Endothelial cell of umbilical vein (primary cell): Measurements from ENCODE around the gene BAZ1B. TPM values are rescaled to one million over a fixed set of nuclear protein-coding genes. Genes with fewer than 3 reads are reported as not detected.
"Not testable (repeated sequence)": the region's sequence is repeated elsewhere in the genome, so short reads cannot be mapped to it uniquely, and the experiment has no call there.

Experiments
- BruUV-seq: library from RNA; stranded (reverse); fragments of 400-500 nt; replicated peaks from 2 replicates; lab custom pipeline; 2021; lab: Mats Ljungman, UMichigan
- CTCF ChIA-PET: fragments of 300-600, 350-600 bp; sonication (Branson Sonifier 250); formaldehyde crosslinking; loops from one replicate; lab custom pipeline; 2021; ENCODE audit warnings: antibody characterized with exemption, inconsistent platforms; lab: Charles Lee
- POLR2A ChIA-PET: fragments of 300-600, 350-600 bp; sonication (Branson Sonifier 250); formaldehyde crosslinking; loops from one replicate; lab custom pipeline; 2021; ENCODE audit warnings: antibody characterized with exemption, inconsistent platforms; lab: Charles Lee
- DNase-seq: peaks from one replicate; pipeline ENCODE4 v3.0.0-alpha.2; 2011; ENCODE audit warnings: low read depth, low spot score
- FAIRE-seq: peaks from 2 replicates; lab custom pipeline; 2011; peaks lifted over from hg19 to GRCh38; lab: Jason Lieb, UNC
- H2AFZ ChIP-seq: 2 replicates; pipeline ENCODE4 v1.6.0; 2012; ENCODE audit warnings: low read depth, low read length, control low read depth, inconsistent platforms
- H3K27ac ChIP-seq: 2 replicates; pipeline ENCODE4 v1.5.1; 2011; ENCODE audit warnings: low read depth, mild to moderate bottlenecking, control low read depth, low read length, moderate library complexity; ENCODE audit not compliant: insufficient read depth
- H3K27me3 ChIP-seq, 2 experiments: 2 replicates each; pipeline versions ENCODE4 v1.6.0 to v1.6.1; 2011; ENCODE audit warnings: low read length in 2 of 2, mixed read lengths in 1 of 2; ENCODE audit not compliant: control insufficient read depth in 2 of 2, insufficient read depth in 2 of 2
- H3K36me3 ChIP-seq, 2 experiments: 2 replicates in 1 of 2; 3 replicates in 1 of 2; pipeline ENCODE4 v1.5.1; 2011; ENCODE audit warnings: low read length in 2 of 2, mild to moderate bottlenecking in 1 of 2, moderate library complexity in 1 of 2; ENCODE audit not compliant: control insufficient read depth in 2 of 2, insufficient read depth in 2 of 2; ENCODE audit errors: extremely low read depth in 1 of 2
- H3K4me1 ChIP-seq: 3 replicates; pipeline ENCODE4 v1.5.1; 2011; ENCODE audit warnings: mild to moderate bottlenecking, low read length; ENCODE audit not compliant: control insufficient read depth, insufficient read depth; ENCODE audit errors: extremely low read depth
- H3K4me2 ChIP-seq: 2 replicates; pipeline ENCODE4 v1.6.1; 2011; ENCODE audit warnings: low read length, control low read depth, mixed read lengths; ENCODE audit not compliant: insufficient read depth
- H3K4me3 ChIP-seq, 3 experiments: fragments of 200-600 bp in 1 of 3; sonication (generic), shearing (Covaris generic) in 1 of 3; replicated peaks in 1 of 3; 2 replicates each; pipeline ENCODE4 v1.5.1; 2011 to 2016; ENCODE audit warnings: control low read depth in 3 of 3, low read length in 3 of 3, mild to moderate bottlenecking in 2 of 3, inconsistent platforms in 1 of 3, low read depth in 1 of 3, moderate library complexity in 1 of 3; ENCODE audit not compliant: insufficient read depth in 1 of 3
- H3K79me2 ChIP-seq: 2 replicates; pipeline ENCODE4 v1.6.0; 2012; ENCODE audit warnings: low read length, inconsistent platforms; ENCODE audit not compliant: control insufficient read depth, insufficient read depth
- H3K9ac ChIP-seq: replicated peaks from 2 replicates; pipeline ENCODE3; 2011; ENCODE audit warnings: low read length, control low read depth; ENCODE audit not compliant: insufficient read depth; ENCODE audit errors: extremely low read depth
- H3K9me1 ChIP-seq: replicated peaks from 3 replicates; pipeline ENCODE4 v1.6.0; 2011; ENCODE audit warnings: mild to moderate bottlenecking, low read length; ENCODE audit not compliant: control insufficient read depth, insufficient read depth; ENCODE audit errors: extremely low read depth
- H3K9me3 ChIP-seq: replicated peaks from 2 replicates; pipeline ENCODE4 v1.5.1; 2012; ENCODE audit warnings: low read length, inconsistent platforms; ENCODE audit not compliant: control insufficient read depth, insufficient read depth
- H4K20me1 ChIP-seq: replicated peaks from 2 replicates; pipeline ENCODE3; 2011; ENCODE audit warnings: mild to moderate bottlenecking, low read length; ENCODE audit not compliant: control insufficient read depth, insufficient read depth; ENCODE audit errors: extremely low read depth
- CTCF ChIP-seq, 2 donors: IDR thresholded peaks; 1 replicate in 1 of 2; 2 replicates in 1 of 2; pipeline ENCODE4 v1.5.1; 2011; ENCODE audit warnings: low read length in 2 of 2, mild to moderate bottlenecking in 2 of 2, moderate library complexity in 2 of 2, control low read depth in 1 of 2, inconsistent platforms in 1 of 2, low read depth in 1 of 2; ENCODE audit not compliant: insufficient read depth in 1 of 2; ENCODE audit errors: extremely low read depth in 1 of 2
- EZH2 ChIP-seq: IDR thresholded peaks from 2 replicates; pipeline ENCODE4 v1.6.1; 2012; ENCODE audit warnings: borderline replicate concordance, low read depth, mild to moderate bottlenecking, moderate library complexity, low read length, inconsistent platforms; ENCODE audit not compliant: severe bottlenecking
- FOS ChIP-seq: IDR thresholded peaks from 2 replicates; pipeline ENCODE4 v1.6.1; 2011; ENCODE audit warnings: mild to moderate bottlenecking, low read length, moderate library complexity, borderline replicate concordance; ENCODE audit not compliant: insufficient read depth
- JUN ChIP-seq: IDR thresholded peaks from 2 replicates; pipeline ENCODE4 v1.6.1; 2011; ENCODE audit warnings: borderline replicate concordance, low read depth; ENCODE audit not compliant: insufficient read length, insufficient read depth
- POLR2A ChIP-seq: IDR thresholded peaks from 2 replicates; pipeline ENCODE4 v1.6.1; 2012; ENCODE audit warnings: low read depth, mild to moderate bottlenecking, control low read depth, low read length
- dilution Hi-C: fragments of 300-500 bp; cut with MboI; formaldehyde crosslinking; loops from one replicate; pipeline ENCODE4 v1.15.0; 2019; ENCODE audit warnings: low sequenced_read_pairs; ENCODE audit not compliant: extremely low pct_ligation_motif_present
- intact Hi-C: fragments of 100-400 bp; cut with micrococcal nuclease; formaldehyde crosslinking; loops from one replicate; pipeline ENCODE4 v1.10.0; 2022
- polyA plus RNA-seq, 4 experiments: library from polyadenylated mRNA; depleted of rRNA in 3 of 4; stranded (reverse) in 3 of 4; unstranded in 1 of 4; fragments of >200 nt; gene quantifications; 2 replicates each; pipeline versions ENCODE4 v1.2.1 to v1.2.3, GENCODE V29; 2011 to 2012; ENCODE audit warnings: missing spikeins in 1 of 4
- total RNA-seq: library from RNA; stranded (reverse); gene quantifications from 2 replicates; pipeline ENCODE4 v1.2.3, GENCODE V29; 2021
- TF ChIP-seq, protein P1 (sequence below): IDR thresholded peaks from 2 replicates; pipeline ENCODE4 v1.6.1; 2011; ENCODE audit not compliant: insufficient read depth, insufficient read length

BAZ1B gene
- total and polyA plus RNA-seq, 2 donors (not counting 3 experiments of a cell fraction or from before 2014, with no cell fraction given): 16.2 to 74.7 TPM

- dilution Hi-C loops: no loop called here
- TF ChIP-seq FOS (no peak), EZH2 (no peak), CTCF (IDR thresholded peaks at IDR 0.05; ENCODE audit: extremely low read depth in 1 of 2, insufficient read depth in 1 of 2, low read depth in 1 of 2, low read length in 2 of 2) (no peak), POLR2A (no peak), JUN (no peak)
- TF ChIP-seq, protein P1, sequence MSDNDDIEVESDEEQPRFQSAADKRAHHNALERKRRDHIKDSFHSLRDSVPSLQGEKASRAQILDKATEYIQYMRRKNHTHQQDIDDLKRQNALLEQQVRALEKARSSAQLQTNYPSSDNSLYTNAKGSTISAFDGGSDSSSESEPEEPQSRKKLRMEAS: no peak
- Histone ChIP-seq H4K20me1 (no peaks in the 10 kb centered on the region), H3K9ac (no peak overlapping the region), H3K9me3 (no peaks in the 10 kb centered on the region), H2AFZ (no peak overlapping the region), H3K4me3 (no peak overlapping the region), H3K79me2 (peaks cover 19% of the 10 kb centered on the region), H3K36me3 (peaks cover 12 to 28% of the 10 kb centered on the region in 2 experiments), H3K4me1 (no peaks in the 10 kb centered on the region), H3K27me3 (no peaks in the 10 kb centered on the region), H3K27ac (no peak overlapping the region), H3K9me1 (no peaks in the 10 kb centered on the region), H3K4me2 (no peak overlapping the region)
- CTCF ChIA-PET: no interaction called here
- FAIRE-seq (no peak), DNase-seq (no peak)
- POLR2A ChIA-PET: no interaction called here
- intact Hi-C loops: no loop called here
- BruUV-seq: no TSS peak
Observed at GRCh38 chr7:73470208-73470607, 51.9 kb downstream of the BAZ1B start.

- H3K27ac ChIP-seq, H4K20me1 ChIP-seq, H3K4me2 ChIP-seq, dilution Hi-C loops, H3K9ac ChIP-seq, H3K4me1 ChIP-seq, H3K79me2 ChIP-seq, H3K9me1 ChIP-seq, H2AFZ ChIP-seq, BruUV-seq, CTCF ChIA-PET, H3K4me3 ChIP-seq, POLR2A ChIA-PET, DNase-seq, H3K27me3 ChIP-seq, FAIRE-seq, H3K9me3 ChIP-seq, intact Hi-C loops: not testable (repeated sequence)
- H3K36me3 ChIP-seq: peaks cover 21 to 45% of the 10 kb centered on the region in 2 experiments
Observed at GRCh38 chr7:73467046-73467445, 55.0 kb downstream of the BAZ1B start.
